ENCODE results near the gene PCDH9. TPM values are rescaled to one million over a fixed set of nuclear protein-coding genes. Genes with fewer than 3 reads are reported as not detected.

PCDH9 gene
- total RNA-seq, 1 experiment from 2014 or later = 0.11 TPM

DNA sequence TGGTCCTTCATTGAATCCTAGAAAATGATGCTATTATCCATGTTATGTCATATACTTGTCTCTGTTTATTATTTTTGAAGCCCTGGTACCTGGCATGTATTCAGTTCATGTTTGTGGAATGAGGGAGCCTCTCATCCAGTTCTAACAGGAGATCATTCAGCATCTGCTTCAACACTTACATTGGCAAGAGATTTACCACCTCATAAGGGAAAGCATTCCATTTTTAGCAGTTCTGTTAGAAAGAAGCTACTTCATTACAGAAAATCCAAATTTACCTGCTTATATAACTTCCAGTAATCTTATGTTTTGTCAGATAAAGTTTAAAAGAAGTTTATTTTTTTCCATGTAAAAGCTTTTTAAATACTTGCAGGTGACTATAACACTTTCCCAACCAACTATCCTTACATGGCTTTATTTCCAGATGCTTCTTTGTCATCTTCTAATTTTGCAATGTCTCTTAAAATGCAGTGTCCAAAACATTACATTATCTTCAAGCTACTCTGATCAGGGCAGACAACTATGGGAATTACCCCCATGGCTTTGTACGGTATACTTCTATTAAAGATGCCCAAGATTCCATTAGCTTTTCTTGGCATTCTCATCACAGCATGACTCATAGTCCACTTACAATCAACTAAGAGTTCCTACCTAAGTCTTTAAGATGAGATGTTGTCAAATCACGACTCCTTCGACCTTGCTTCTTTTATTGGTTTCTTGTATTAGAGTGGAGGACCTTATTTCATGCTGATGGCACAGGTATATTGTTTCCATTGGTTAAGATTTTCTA lies 262.1 kb downstream of the PCDH9 start:
- H3K27me3 ChIP-seq (replicated peaks; ENCODE audit: control insufficient read depth, insufficient read depth, low read length) = no peaks in the 10 kb centered on the region
- H3K4me3 Mint-ChIP-seq (ENCODE audit: unreplicated experiment) = no peak overlapping the region
- no peak overlapping the region for H3K27ac Mint-ChIP-seq (ENCODE audit: unreplicated experiment)
- H3K9me3 ChIP-seq = no peaks in the 10 kb centered on the region
- no peak for DNase-seq
- no peaks in the 10 kb centered on the region for H3K36me3 ChIP-seq (ENCODE audit: control insufficient read depth, insufficient read depth, low read length)
- H3K4me3 ChIP-seq (ENCODE audit: low read depth, low read length) = no peak overlapping the region
- POLR2A ChIA-PET = no interaction called here
- no peaks in the 10 kb centered on the region for H3K36me3 Mint-ChIP-seq (ENCODE audit: insufficient read depth, unreplicated experiment)
- no TSS peak for BruUV-seq (replicated peaks)
- H3K9me3 Mint-ChIP-seq (ENCODE audit: unreplicated experiment) = no peaks in the 10 kb centered on the region
- TF ChIP-seq, protein P1, sequence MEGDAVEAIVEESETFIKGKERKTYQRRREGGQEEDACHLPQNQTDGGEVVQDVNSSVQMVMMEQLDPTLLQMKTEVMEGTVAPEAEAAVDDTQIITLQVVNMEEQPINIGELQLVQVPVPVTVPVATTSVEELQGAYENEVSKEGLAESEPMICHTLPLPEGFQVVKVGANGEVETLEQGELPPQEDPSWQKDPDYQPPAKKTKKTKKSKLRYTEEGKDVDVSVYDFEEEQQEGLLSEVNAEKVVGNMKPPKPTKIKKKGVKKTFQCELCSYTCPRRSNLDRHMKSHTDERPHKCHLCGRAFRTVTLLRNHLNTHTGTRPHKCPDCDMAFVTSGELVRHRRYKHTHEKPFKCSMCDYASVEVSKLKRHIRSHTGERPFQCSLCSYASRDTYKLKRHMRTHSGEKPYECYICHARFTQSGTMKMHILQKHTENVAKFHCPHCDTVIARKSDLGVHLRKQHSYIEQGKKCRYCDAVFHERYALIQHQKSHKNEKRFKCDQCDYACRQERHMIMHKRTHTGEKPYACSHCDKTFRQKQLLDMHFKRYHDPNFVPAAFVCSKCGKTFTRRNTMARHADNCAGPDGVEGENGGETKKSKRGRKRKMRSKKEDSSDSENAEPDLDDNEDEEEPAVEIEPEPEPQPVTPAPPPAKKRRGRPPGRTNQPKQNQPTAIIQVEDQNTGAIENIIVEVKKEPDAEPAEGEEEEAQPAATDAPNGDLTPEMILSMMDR (IDR thresholded peaks at IDR 0.05; ENCODE audit: insufficient read depth in 1 of 2, low read depth in 1 of 2, low read length in 1 of 2, severe bottlenecking in 1 of 2, unreplicated experiment in 1 of 2) = no peak
- H3K4me1 Mint-ChIP-seq (ENCODE audit: low read depth, unreplicated experiment) = no peaks in the 10 kb centered on the region
- CTCF ChIA-PET = no interaction called here
- no peaks in the 10 kb centered on the region for H3K27me3 Mint-ChIP-seq (ENCODE audit: insufficient read depth, unreplicated experiment)
- intact Hi-C loops (cut with micrococcal nuclease; ENCODE audit: unreplicated experiment) = no loop called here
- no peaks in the 10 kb centered on the region for H3K4me1 ChIP-seq

DNA sequence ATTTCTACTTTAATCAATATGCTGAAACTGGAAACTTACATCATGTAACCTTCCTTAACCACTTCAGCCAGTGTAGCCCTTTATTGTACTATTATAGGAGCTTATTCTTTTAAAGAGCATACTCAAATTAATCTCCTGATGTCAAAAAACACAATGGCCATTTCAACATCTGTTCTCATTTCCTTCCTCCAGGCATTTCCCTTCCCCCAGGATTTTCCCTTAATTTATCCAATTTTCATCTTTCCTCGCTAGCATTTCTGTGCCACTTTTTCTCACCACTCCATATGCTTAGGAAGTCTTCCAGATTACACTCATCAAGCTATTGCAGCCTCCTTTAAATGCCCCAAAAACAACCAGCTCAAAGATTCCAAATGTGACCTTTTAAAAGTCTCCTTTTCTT lies 265.0 kb downstream of the PCDH9 start:
- Mint-ChIP-seq H3K36me3 (ENCODE audit: insufficient read depth, unreplicated experiment) (no peaks in the 10 kb centered on the region), H3K9me3 (ENCODE audit: unreplicated experiment) (no peaks in the 10 kb centered on the region), H3K4me1 (ENCODE audit: low read depth, unreplicated experiment) (no peaks in the 10 kb centered on the region), H3K27me3 (ENCODE audit: insufficient read depth, unreplicated experiment) (no peaks in the 10 kb centered on the region), H3K27ac (ENCODE audit: unreplicated experiment) (no peak overlapping the region), H3K4me3 (ENCODE audit: unreplicated experiment) (no peak overlapping the region)
- no TSS peak for BruUV-seq (replicated peaks)
- H3K9me3 ChIP-seq = no peaks in the 10 kb centered on the region
- no peaks in the 10 kb centered on the region for H3K4me1 ChIP-seq
- H3K4me3 ChIP-seq (ENCODE audit: low read depth, low read length) = no peak overlapping the region
- TF ChIP-seq, protein P1 (IDR thresholded peaks at IDR 0.05; ENCODE audit: insufficient read depth in 1 of 2, low read depth in 1 of 2, low read length in 1 of 2, severe bottlenecking in 1 of 2, unreplicated experiment in 1 of 2) = no peak
- no peaks in the 10 kb centered on the region for H3K27me3 ChIP-seq (replicated peaks; ENCODE audit: control insufficient read depth, insufficient read depth, low read length)
- H3K36me3 ChIP-seq (ENCODE audit: control insufficient read depth, insufficient read depth, low read length) = no peaks in the 10 kb centered on the region
- intact Hi-C loops (cut with micrococcal nuclease; ENCODE audit: unreplicated experiment) = no loop called here
- CTCF ChIA-PET = no interaction called here
- POLR2A ChIA-PET = no interaction called here
- DNase-seq = no peak

DNA sequence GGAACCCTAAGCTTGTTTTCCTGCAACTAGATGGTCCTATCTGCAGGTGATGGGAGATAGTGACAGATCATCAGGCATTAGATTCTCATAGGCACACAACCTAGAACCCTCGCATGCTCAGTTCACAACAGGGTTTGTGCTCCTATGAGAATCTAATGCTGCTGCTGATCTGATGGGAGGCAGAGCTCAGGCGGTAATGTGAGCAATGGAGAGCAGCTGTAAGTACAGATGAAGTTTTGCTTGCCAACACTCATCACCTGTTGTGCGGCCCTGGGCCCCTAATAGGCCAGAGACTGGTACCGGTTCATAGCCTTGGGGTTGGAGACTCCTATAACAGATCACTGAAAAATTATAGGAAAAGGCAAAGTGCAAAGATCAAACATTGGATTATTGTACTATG lies 267.2 kb downstream of the PCDH9 start:
- Histone ChIP-seq H3K27me3 (replicated peaks; ENCODE audit: control insufficient read depth, insufficient read depth, low read length) (no peaks in the 10 kb centered on the region), H3K4me3 (ENCODE audit: low read depth, low read length) (no peak overlapping the region), H3K4me1 (no peaks in the 10 kb centered on the region), H3K36me3 (ENCODE audit: control insufficient read depth, insufficient read depth, low read length) (no peaks in the 10 kb centered on the region), H3K9me3 (no peaks in the 10 kb centered on the region)
- intact Hi-C loops (cut with micrococcal nuclease; ENCODE audit: unreplicated experiment) = no loop called here
- BruUV-seq (replicated peaks) = no TSS peak
- no peaks in the 10 kb centered on the region for H3K27me3 Mint-ChIP-seq (ENCODE audit: insufficient read depth, unreplicated experiment)
- H3K36me3 Mint-ChIP-seq (ENCODE audit: insufficient read depth, unreplicated experiment) = no peaks in the 10 kb centered on the region
- no peak overlapping the region for H3K27ac Mint-ChIP-seq (ENCODE audit: unreplicated experiment)
- ChIA-PET POLR2A (no interaction called here), CTCF (no interaction called here)
- H3K4me3 Mint-ChIP-seq (ENCODE audit: unreplicated experiment) = no peak overlapping the region
- TF ChIP-seq, protein P1 (IDR thresholded peaks at IDR 0.05; ENCODE audit: insufficient read depth in 1 of 2, low read depth in 1 of 2, low read length in 1 of 2, severe bottlenecking in 1 of 2, unreplicated experiment in 1 of 2) = no peak
- no peaks in the 10 kb centered on the region for H3K9me3 Mint-ChIP-seq (ENCODE audit: unreplicated experiment)
- no peak for DNase-seq
- H3K4me1 Mint-ChIP-seq (ENCODE audit: low read depth, unreplicated experiment) = no peaks in the 10 kb centered on the region

Measured in Caco-2 (cell line).